Measurements from ENCODE around the gene VSX1.
A peak's percentile ranks its signal among the peaks of the same experiment; 100 is the strongest.

The VSX1 gene

DNA sequence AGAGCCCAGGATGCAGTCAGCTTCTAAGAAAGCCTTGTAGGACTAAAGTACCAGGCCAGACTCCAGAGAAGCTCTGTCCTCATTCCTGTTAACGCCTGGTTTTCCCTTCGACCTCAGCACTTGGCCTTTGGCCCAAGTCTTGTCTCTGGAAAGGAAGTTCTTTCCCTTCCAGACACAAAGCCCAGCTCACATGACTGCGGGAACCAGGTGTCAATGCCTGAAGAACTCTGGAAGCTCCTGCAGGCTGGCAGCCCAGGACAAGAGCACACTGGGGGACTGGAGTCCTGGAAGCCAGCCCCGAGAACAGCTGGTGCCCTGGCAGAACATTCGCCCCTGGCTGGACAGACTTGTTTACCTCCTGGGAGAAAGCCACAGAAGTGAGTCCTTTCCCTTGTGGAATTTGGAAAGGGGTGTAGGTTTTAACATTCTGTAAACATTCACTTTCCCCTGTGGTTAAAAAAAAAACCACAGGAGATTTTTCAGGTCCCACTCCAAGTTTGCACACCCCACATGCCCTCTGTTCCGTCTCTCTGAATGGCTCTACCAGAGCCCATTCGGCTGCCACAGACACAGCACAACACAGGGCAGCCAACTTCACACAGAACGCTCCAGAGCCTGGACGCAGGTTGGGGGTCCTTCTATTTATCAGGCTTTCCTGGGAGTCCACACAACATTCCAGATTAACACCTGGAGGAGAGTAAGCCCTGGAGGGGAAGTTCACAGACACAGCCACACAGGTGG lies 42.1 kb downstream of the VSX1 start:
- Histone ChIP-seq H3K4me1 (ENCODE audit: control extremely low read depth in 1 of 4, control insufficient read depth in 4 of 4, insufficient read depth in 4 of 4, low read length in 3 of 4) (peaks cover 22 to 84% (median 81%) of the 10 kb centered on the region in 4 experiments), H3K4me3 (ENCODE audit: control insufficient read depth in 1 of 7, extremely low read depth in 1 of 7, insufficient read depth in 4 of 7, low read depth in 2 of 7, low read length in 6 of 7) (no peak overlapping the region), H3K9me3 (ENCODE audit: control extremely low read depth in 1 of 5, control insufficient read depth in 4 of 5, insufficient read depth in 2 of 5, low read depth in 1 of 5, low read length in 4 of 5) (no peaks in the 10 kb centered on the region), H3K27ac (ENCODE audit: insufficient read depth in 1 of 2, low read depth in 1 of 2, low read length in 2 of 2, poor library complexity in 1 of 2, severe bottlenecking in 2 of 2) (peak overlapping the region in 1 of 2 experiments; percentile 20), H3K27me3 (replicated peaks in 2 of 5; ENCODE audit: control insufficient read depth in 4 of 5, insufficient read depth in 5 of 5, low read length in 4 of 5) (no peaks in the 10 kb centered on the region), H3K36me3 (ENCODE audit: control insufficient read depth in 4 of 4, insufficient read depth in 4 of 4, low read length in 3 of 4) (peaks cover 0 to 8% (median 0%) of the 10 kb centered on the region in 4 experiments)
- POLR2A ChIA-PET: no interaction called here
- no peak for DNase-seq
- WGBS (ENCODE audit: insufficient coverage): 40% methylated on average over 5 of the region's 9 CpGs
- CTCF ChIA-PET: interaction anchor here (1.2 kb wide), 1 partner anchor 26 kb away, joined by 3 read pairs; no protein-coding TSS in a partner anchor

GRCh38 chr20:25038591-25039015 lies 43.3 kb downstream of the VSX1 start:
- no peaks in the 10 kb centered on the region for H3K9me3 ChIP-seq (ENCODE audit: control extremely low read depth in 1 of 5, control insufficient read depth in 4 of 5, insufficient read depth in 2 of 5, low read depth in 1 of 5, low read length in 4 of 5)
- POLR2A ChIA-PET: no interaction called here
- WGBS (ENCODE audit: insufficient coverage): 86% methylated on average over 4 of the region's 6 CpGs
- peak overlapping the region in 1 of 2 experiments; percentile 47 for H3K27ac ChIP-seq (ENCODE audit: insufficient read depth in 1 of 2, low read depth in 1 of 2, low read length in 2 of 2, poor library complexity in 1 of 2, severe bottlenecking in 2 of 2)
- H3K4me3 ChIP-seq (ENCODE audit: control insufficient read depth in 1 of 7, extremely low read depth in 1 of 7, insufficient read depth in 4 of 7, low read depth in 2 of 7, low read length in 6 of 7): no peak overlapping the region
- CTCF ChIA-PET: interaction anchor here (0.8 to 1.8 kb wide), 8 partner anchors 8 to 40 kb away, joined by 3 to 6 read pairs (median 3); partner anchors contain the start of gene ACSS1
- no peaks in the 10 kb centered on the region for H3K27me3 ChIP-seq (replicated peaks in 2 of 5; ENCODE audit: control insufficient read depth in 4 of 5, insufficient read depth in 5 of 5, low read length in 4 of 5)
- peaks cover 22 to 85% (median 78%) of the 10 kb centered on the region in 4 experiments for H3K4me1 ChIP-seq (ENCODE audit: control extremely low read depth in 1 of 4, control insufficient read depth in 4 of 4, insufficient read depth in 4 of 4, low read length in 3 of 4)
- DNase-seq: no peak
- peaks cover 0 to 8% (median 0%) of the 10 kb centered on the region in 4 experiments for H3K36me3 ChIP-seq (ENCODE audit: control insufficient read depth in 4 of 4, insufficient read depth in 4 of 4, low read length in 3 of 4)

GRCh38 chr20:25038103-25038410 lies 43.9 kb downstream of the VSX1 start:
- POLR2A ChIA-PET: no interaction called here
- peaks cover 0 to 8% (median 0%) of the 10 kb centered on the region in 4 experiments for H3K36me3 ChIP-seq (ENCODE audit: control insufficient read depth in 4 of 4, insufficient read depth in 4 of 4, low read length in 3 of 4)
- DNase-seq: no peak
- H3K27ac ChIP-seq (ENCODE audit: insufficient read depth in 1 of 2, low read depth in 1 of 2, low read length in 2 of 2, poor library complexity in 1 of 2, severe bottlenecking in 2 of 2): peak overlapping the region in 1 of 2 experiments; percentile 59
- no peaks in the 10 kb centered on the region for H3K9me3 ChIP-seq (ENCODE audit: control extremely low read depth in 1 of 5, control insufficient read depth in 4 of 5, insufficient read depth in 2 of 5, low read depth in 1 of 5, low read length in 4 of 5)
- peaks cover 22 to 85% (median 77%) of the 10 kb centered on the region in 4 experiments for H3K4me1 ChIP-seq (ENCODE audit: control extremely low read depth in 1 of 4, control insufficient read depth in 4 of 4, insufficient read depth in 4 of 4, low read length in 3 of 4)
- CTCF ChIA-PET: interaction anchor here (0.8 to 1.8 kb wide), 8 partner anchors 13 to 108 kb away, joined by 3 to 6 read pairs (median 3); partner anchors contain the start of gene ACSS1
- no peak overlapping the region for H3K4me3 ChIP-seq (ENCODE audit: control insufficient read depth in 1 of 7, extremely low read depth in 1 of 7, insufficient read depth in 4 of 7, low read depth in 2 of 7, low read length in 6 of 7)
- 88% methylated on average over 3 of the region's 3 CpGs for WGBS (ENCODE audit: insufficient coverage)
- H3K27me3 ChIP-seq (replicated peaks in 2 of 5; ENCODE audit: control insufficient read depth in 4 of 5, insufficient read depth in 5 of 5, low read length in 4 of 5): no peaks in the 10 kb centered on the region

GRCh38 chr20:25037288-25038102 lies 44.4 kb downstream of the VSX1 start:
- Histone ChIP-seq H3K4me3 (ENCODE audit: control insufficient read depth in 1 of 7, extremely low read depth in 1 of 7, insufficient read depth in 4 of 7, low read depth in 2 of 7, low read length in 6 of 7) (peak overlapping the region in 3 of 7 experiments; percentile 10 to 63 (median 11)), H3K36me3 (ENCODE audit: control insufficient read depth in 4 of 4, insufficient read depth in 4 of 4, low read length in 3 of 4) (peaks cover 0 to 9% (median 0%) of the 10 kb centered on the region in 4 experiments), H3K4me1 (ENCODE audit: control extremely low read depth in 1 of 4, control insufficient read depth in 4 of 4, insufficient read depth in 4 of 4, low read length in 3 of 4) (peaks cover 22 to 85% (median 76%) of the 10 kb centered on the region in 4 experiments), H3K27ac (ENCODE audit: insufficient read depth in 1 of 2, low read depth in 1 of 2, low read length in 2 of 2, poor library complexity in 1 of 2, severe bottlenecking in 2 of 2) (peak overlapping the region in 1 of 2 experiments; percentile 59), H3K9me3 (ENCODE audit: control extremely low read depth in 1 of 5, control insufficient read depth in 4 of 5, insufficient read depth in 2 of 5, low read depth in 1 of 5, low read length in 4 of 5) (no peaks in the 10 kb centered on the region), H3K27me3 (replicated peaks in 2 of 5; ENCODE audit: control insufficient read depth in 4 of 5, insufficient read depth in 5 of 5, low read length in 4 of 5) (no peaks in the 10 kb centered on the region)
- ChIA-PET POLR2A (no interaction called here), CTCF (interaction anchor here (0.8 to 2.0 kb wide), 10 partner anchors 16 to 107 kb away, joined by 3 to 8 read pairs (median 3); partner anchors contain the start of gene ACSS1)
- peak in 2 of 3 donors; percentile 30 to 46 for DNase-seq
- WGBS (ENCODE audit: insufficient coverage): 76% methylated on average over 12 of the region's 15 CpGs

DNA sequence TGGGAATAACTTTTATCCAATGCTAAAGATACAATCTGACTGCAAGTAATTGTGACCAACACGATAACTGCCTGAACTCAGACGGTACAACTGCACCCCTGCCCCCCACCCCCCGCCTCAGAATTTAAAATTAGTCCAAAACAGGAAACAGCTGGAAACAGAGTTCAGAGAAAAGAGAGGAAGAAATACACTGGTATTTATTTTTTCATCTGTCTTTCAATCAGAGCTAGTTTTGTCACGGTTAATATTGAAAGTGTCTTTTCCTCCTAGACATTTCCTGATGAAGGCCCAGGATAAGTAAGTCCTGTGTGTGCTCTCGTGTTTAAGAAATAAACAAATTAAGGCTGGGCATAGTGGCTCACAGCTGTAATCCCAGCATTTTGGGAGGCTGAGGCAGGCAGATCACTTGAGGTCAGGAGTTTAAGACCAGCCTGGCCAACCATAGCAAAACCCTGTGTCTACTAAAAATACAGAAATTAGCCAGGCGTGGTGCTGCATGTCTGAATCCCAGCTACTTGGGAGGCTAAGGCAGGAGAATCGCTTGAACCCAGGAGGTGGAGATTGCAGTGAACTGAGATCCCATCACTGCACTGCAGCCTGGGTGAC lies 45.5 kb downstream of the VSX1 start:
- 48% methylated on average over 2 of the region's 7 CpGs for WGBS (ENCODE audit: insufficient coverage)
- peak overlapping the region in 6 of 7 experiments; percentile 16 to 68 (median 48) for H3K4me3 ChIP-seq (ENCODE audit: control insufficient read depth in 1 of 7, extremely low read depth in 1 of 7, insufficient read depth in 4 of 7, low read depth in 2 of 7, low read length in 6 of 7)
- ChIA-PET POLR2A (interaction anchor here (0.6 to 2.6 kb wide), 5 partner anchors 17 to 1801 kb away, joined by 3 to 22 read pairs (median 5); partner anchors contain the start of gene ACSS1), CTCF (interaction anchor here (0.8 to 2.0 kb wide), 4 partner anchors 19 to 38 kb away, joined by 3 to 8 read pairs (median 6); no protein-coding TSS in a partner anchor)
- peak overlapping the region; percentile 29 to 62 for H3K27ac ChIP-seq (ENCODE audit: insufficient read depth in 1 of 2, low read depth in 1 of 2, low read length in 2 of 2, poor library complexity in 1 of 2, severe bottlenecking in 2 of 2)
- no peaks in the 10 kb centered on the region for H3K9me3 ChIP-seq (ENCODE audit: control extremely low read depth in 1 of 5, control insufficient read depth in 4 of 5, insufficient read depth in 2 of 5, low read depth in 1 of 5, low read length in 4 of 5)
- peaks cover 22 to 77% (median 70%) of the 10 kb centered on the region in 4 experiments for H3K4me1 ChIP-seq (ENCODE audit: control extremely low read depth in 1 of 4, control insufficient read depth in 4 of 4, insufficient read depth in 4 of 4, low read length in 3 of 4)
- peaks cover 0 to 4% (median 2%) of the 10 kb centered on the region in 4 experiments for H3K36me3 ChIP-seq (ENCODE audit: control insufficient read depth in 4 of 4, insufficient read depth in 4 of 4, low read length in 3 of 4)
- peak in 2 of 3 donors; percentile 55 to 67 for DNase-seq
- H3K27me3 ChIP-seq (replicated peaks in 2 of 5; ENCODE audit: control insufficient read depth in 4 of 5, insufficient read depth in 5 of 5, low read length in 4 of 5): no peaks in the 10 kb centered on the region

- 0% methylated on average over 3 of the region's 4 CpGs for WGBS (ENCODE audit: insufficient coverage)
- Histone ChIP-seq H3K9me3 (ENCODE audit: control extremely low read depth in 1 of 5, control insufficient read depth in 4 of 5, insufficient read depth in 2 of 5, low read depth in 1 of 5, low read length in 4 of 5) (no peaks in the 10 kb centered on the region), H3K4me3 (ENCODE audit: control insufficient read depth in 1 of 7, extremely low read depth in 1 of 7, insufficient read depth in 4 of 7, low read depth in 2 of 7, low read length in 6 of 7) (peak overlapping the region in 6 of 7 experiments; percentile 16 to 68 (median 48)), H3K27me3 (replicated peaks in 2 of 5; ENCODE audit: control insufficient read depth in 4 of 5, insufficient read depth in 5 of 5, low read length in 4 of 5) (no peaks in the 10 kb centered on the region), H3K4me1 (ENCODE audit: control extremely low read depth in 1 of 4, control insufficient read depth in 4 of 4, insufficient read depth in 4 of 4, low read length in 3 of 4) (peaks cover 22 to 74% (median 70%) of the 10 kb centered on the region in 4 experiments), H3K27ac (ENCODE audit: insufficient read depth in 1 of 2, low read depth in 1 of 2, low read length in 2 of 2, poor library complexity in 1 of 2, severe bottlenecking in 2 of 2) (peak overlapping the region; percentile 29 to 62), H3K36me3 (ENCODE audit: control insufficient read depth in 4 of 4, insufficient read depth in 4 of 4, low read length in 3 of 4) (peaks cover 0 to 4% (median 2%) of the 10 kb centered on the region in 4 experiments)
- POLR2A ChIA-PET: interaction anchor here (0.7 to 2.6 kb wide), 3 partner anchors 18 to 1800 kb away, joined by 3 to 22 read pairs (median 5); partner anchors contain the start of gene ACSS1
- DNase-seq: peak in 2 of 3 donors; percentile 81 to 90
- CTCF ChIA-PET: interaction anchor here (0.8 to 2.0 kb wide), 4 partner anchors 19 to 38 kb away, joined by 3 to 8 read pairs (median 6); no protein-coding TSS in a partner anchor
Measured at GRCh38 chr20:25035921-25036320, 46.0 kb downstream of the VSX1 start.

Data from common myeloid progenitor, CD34-positive (primary cell).